22Rv1 (cell line): ENCODE results near the gene SAXO1.

Source experiments
- ZFX ChIP-seq: fragments of 450-650 bp; IDR thresholded peaks from 2 replicates; pipeline ENCODE4 v1.6.1; 2017; ENCODE audit warnings: antibody characterized with exemption, borderline replicate concordance
- TF ChIP-seq, protein P1 (sequence below): fragments of 450-650 bp; IDR thresholded peaks from 2 replicates; pipeline ENCODE4 v1.5.1; 2017; ENCODE audit warnings: mild to moderate bottlenecking

DNA sequence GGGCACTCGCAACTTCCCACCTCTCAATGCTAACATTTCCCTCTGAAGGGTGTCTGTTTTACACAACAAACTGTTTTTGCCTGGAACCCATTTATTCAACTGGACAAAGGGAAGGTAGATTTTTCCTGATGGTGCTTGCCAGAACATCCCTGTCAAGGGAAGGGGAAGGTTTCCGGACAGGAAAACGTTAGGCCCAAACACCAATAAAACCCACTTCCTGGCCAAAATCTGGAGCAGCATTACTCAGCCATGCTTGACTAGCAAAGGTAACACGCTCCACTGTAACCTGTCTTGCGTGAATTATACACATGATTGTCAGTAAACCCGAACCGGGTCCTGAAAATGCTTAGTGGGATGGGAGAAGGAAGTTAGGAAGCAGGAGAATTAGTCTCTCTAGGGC is 90.2 kb downstream of the SAXO1 start:
- TF ChIP-seq, protein P1, sequence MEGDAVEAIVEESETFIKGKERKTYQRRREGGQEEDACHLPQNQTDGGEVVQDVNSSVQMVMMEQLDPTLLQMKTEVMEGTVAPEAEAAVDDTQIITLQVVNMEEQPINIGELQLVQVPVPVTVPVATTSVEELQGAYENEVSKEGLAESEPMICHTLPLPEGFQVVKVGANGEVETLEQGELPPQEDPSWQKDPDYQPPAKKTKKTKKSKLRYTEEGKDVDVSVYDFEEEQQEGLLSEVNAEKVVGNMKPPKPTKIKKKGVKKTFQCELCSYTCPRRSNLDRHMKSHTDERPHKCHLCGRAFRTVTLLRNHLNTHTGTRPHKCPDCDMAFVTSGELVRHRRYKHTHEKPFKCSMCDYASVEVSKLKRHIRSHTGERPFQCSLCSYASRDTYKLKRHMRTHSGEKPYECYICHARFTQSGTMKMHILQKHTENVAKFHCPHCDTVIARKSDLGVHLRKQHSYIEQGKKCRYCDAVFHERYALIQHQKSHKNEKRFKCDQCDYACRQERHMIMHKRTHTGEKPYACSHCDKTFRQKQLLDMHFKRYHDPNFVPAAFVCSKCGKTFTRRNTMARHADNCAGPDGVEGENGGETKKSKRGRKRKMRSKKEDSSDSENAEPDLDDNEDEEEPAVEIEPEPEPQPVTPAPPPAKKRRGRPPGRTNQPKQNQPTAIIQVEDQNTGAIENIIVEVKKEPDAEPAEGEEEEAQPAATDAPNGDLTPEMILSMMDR: no peak
- TF ChIP-seq ZFX: no peak
